ENCODE results near the gene MED27.

The MED27 gene

GRCh38 chr9:131960851-131961495 is 118.7 kb downstream of the MED27 start:
- no peaks in the 10 kb centered on the region for H3K27me3 ChIP-seq
- H3K4me3 ChIP-seq, result no peak overlapping the region

GRCh38 chr9:131960311-131960710 is 119.4 kb downstream of the MED27 start:
- no peaks in the 10 kb centered on the region for H3K9me3 ChIP-seq
- no peak overlapping the region for H3K27ac ChIP-seq
- H3K4me3 ChIP-seq, result no peak overlapping the region
- peaks cover 0 to 5% (median 0%) of the 10 kb centered on the region in 3 donors for H3K36me3 ChIP-seq
- intact Hi-C loops (cut with DNase I; ENCODE audit: low total_unique reads), result no loop called here
- no peak for DNase-seq
- no peaks in the 10 kb centered on the region for H3K4me1 ChIP-seq
- H3K27me3 ChIP-seq, result no peaks in the 10 kb centered on the region
- no peak for TF ChIP-seq CTCF (IDR thresholded peaks at IDR 0.05)

More at GRCh38 chr9:131960851-131961495, 118.7 kb downstream of the MED27 start:
- H3K27ac ChIP-seq, result no peak overlapping the region
- intact Hi-C loops (cut with DNase I; ENCODE audit: low total_unique reads), result no loop called here
- H3K36me3 ChIP-seq, result peaks cover 0 to 5% (median 0%) of the 10 kb centered on the region in 3 donors
- no peak for TF ChIP-seq CTCF (IDR thresholded peaks at IDR 0.05)
- no peaks in the 10 kb centered on the region for H3K4me1 ChIP-seq
- no peaks in the 10 kb centered on the region for H3K9me3 ChIP-seq
- DNase-seq, result no peak

GRCh38 chr9:131959887-131960286 is 119.8 kb downstream of the MED27 start:
- intact Hi-C loops (cut with DNase I; ENCODE audit: low total_unique reads), result no loop called here
- H3K4me1 ChIP-seq, result no peaks in the 10 kb centered on the region
- peaks cover 0 to 5% (median 0%) of the 10 kb centered on the region in 3 donors for H3K36me3 ChIP-seq
- no peak overlapping the region for H3K27ac ChIP-seq
- DNase-seq, result no peak
- no peaks in the 10 kb centered on the region for H3K27me3 ChIP-seq
- no peak for TF ChIP-seq CTCF (IDR thresholded peaks at IDR 0.05)
- H3K9me3 ChIP-seq, result no peaks in the 10 kb centered on the region
- no peak overlapping the region for H3K4me3 ChIP-seq

- no peaks in the 10 kb centered on the region for H3K9me3 ChIP-seq
- no peak overlapping the region for H3K4me3 ChIP-seq
- peaks cover 0 to 1% (median 0%) of the 10 kb centered on the region in 3 donors for H3K36me3 ChIP-seq
- DNase-seq, result no peak
- no peak overlapping the region for H3K27ac ChIP-seq
- intact Hi-C loops (cut with DNase I; ENCODE audit: low total_unique reads), result no loop called here
- H3K27me3 ChIP-seq, result no peaks in the 10 kb centered on the region
- no peaks in the 10 kb centered on the region for H3K4me1 ChIP-seq
- no peak for TF ChIP-seq CTCF (IDR thresholded peaks at IDR 0.05)
These were observed 120.6 kb downstream of the MED27 start for GRCh38 chr9:131959056-131959455.

- Histone ChIP-seq H3K4me1 (peaks cover 0 to 15% (median 12%) of the 10 kb centered on the region in 4 donors), H3K27me3 (no peaks in the 10 kb centered on the region), H3K27ac (no peak overlapping the region), H3K36me3 (no peaks in the 10 kb centered on the region), H3K4me3 (no peak overlapping the region), H3K9me3 (no peaks in the 10 kb centered on the region)
- intact Hi-C loops (cut with DNase I; ENCODE audit: low total_unique reads), result no loop called here
- no peak for DNase-seq
- TF ChIP-seq CTCF (IDR thresholded peaks at IDR 0.05), result no peak
These were observed 125.4 kb downstream of the MED27 start for GRCh38 chr9:131954299-131954698.

Data from tibial artery (tissue), 4 donors.